ENCODE data around the gene DDX46. TPM values are rescaled to one million over a fixed set of nuclear protein-coding genes. Genes with fewer than 3 reads are reported as not detected.

DDX46 gene
- total and polyA plus RNA-seq, 2 of the 8 experiments (the other 6 are each of a cell fraction or from before 2014, with no cell fraction given) = 22.6 to 110 TPM

- TF ChIP-seq CHD7 (IDR thresholded peaks at IDR 0.05; ENCODE audit: insufficient replicate concordance, low read length) (no peak), RXRA (IDR thresholded peaks at IDR 0.05; ENCODE audit: insufficient read depth, low read depth, low read length) (no peak), ATF2 (IDR thresholded peaks at IDR 0.05; ENCODE audit: low read length) (no peak), SUZ12 (IDR thresholded peaks at IDR 0.05; ENCODE audit: low read length) (no peak), BACH1 (IDR thresholded peaks at IDR 0.05; ENCODE audit: low read length) (no peak), SIN3A (conservative IDR thresholded peaks at IDR 0.05 in 1 of 2, IDR thresholded peaks at IDR 0.05 in 1 of 2; ENCODE audit: low read depth in 1 of 2, low read length in 2 of 2) (no peak), ASH2L (IDR thresholded peaks at IDR 0.05; ENCODE audit: low read length) (no peak), USF2 (IDR thresholded peaks at IDR 0.05; ENCODE audit: low read length) (no peak), POLR2A (IDR thresholded peaks at IDR 0.05; ENCODE audit: control extremely low read depth in 1 of 2, low read depth in 2 of 2, low read length in 2 of 2) (no peak)
These were observed 35.5 kb downstream of the DDX46 start (continued) for GRCh38 chr5:134794082-134794481.
